ENCODE data around the gene LRFN2.

LRFN2 gene

GRCh38 chr6:40394381-40394780, 192.8 kb downstream of the LRFN2 start:
- Histone ChIP-seq H3K9me3 (ENCODE audit: control insufficient read depth, low read length) (no peaks in the 10 kb centered on the region), H3K4me1 (no peaks in the 10 kb centered on the region)

GRCh38 chr6:40393641-40394040, 193.5 kb downstream of the LRFN2 start:
- H2AFZ ChIP-seq = no peak overlapping the region
- H3K4me2 ChIP-seq (ENCODE audit: low read length) = no peak overlapping the region
- H3K9me3 ChIP-seq (ENCODE audit: control insufficient read depth, low read length) = no peaks in the 10 kb centered on the region
- H3K36me3 ChIP-seq (ENCODE audit: control insufficient read depth, insufficient read depth, low read length) = no peaks in the 10 kb centered on the region
- no peaks in the 10 kb centered on the region for H3K4me1 ChIP-seq
- TF ChIP-seq, protein P1, sequence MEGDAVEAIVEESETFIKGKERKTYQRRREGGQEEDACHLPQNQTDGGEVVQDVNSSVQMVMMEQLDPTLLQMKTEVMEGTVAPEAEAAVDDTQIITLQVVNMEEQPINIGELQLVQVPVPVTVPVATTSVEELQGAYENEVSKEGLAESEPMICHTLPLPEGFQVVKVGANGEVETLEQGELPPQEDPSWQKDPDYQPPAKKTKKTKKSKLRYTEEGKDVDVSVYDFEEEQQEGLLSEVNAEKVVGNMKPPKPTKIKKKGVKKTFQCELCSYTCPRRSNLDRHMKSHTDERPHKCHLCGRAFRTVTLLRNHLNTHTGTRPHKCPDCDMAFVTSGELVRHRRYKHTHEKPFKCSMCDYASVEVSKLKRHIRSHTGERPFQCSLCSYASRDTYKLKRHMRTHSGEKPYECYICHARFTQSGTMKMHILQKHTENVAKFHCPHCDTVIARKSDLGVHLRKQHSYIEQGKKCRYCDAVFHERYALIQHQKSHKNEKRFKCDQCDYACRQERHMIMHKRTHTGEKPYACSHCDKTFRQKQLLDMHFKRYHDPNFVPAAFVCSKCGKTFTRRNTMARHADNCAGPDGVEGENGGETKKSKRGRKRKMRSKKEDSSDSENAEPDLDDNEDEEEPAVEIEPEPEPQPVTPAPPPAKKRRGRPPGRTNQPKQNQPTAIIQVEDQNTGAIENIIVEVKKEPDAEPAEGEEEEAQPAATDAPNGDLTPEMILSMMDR (IDR thresholded peaks at IDR 0.05) = no peak
- no peak overlapping the region for H3K4me3 ChIP-seq (ENCODE audit: low read depth, low read length)
- H3K27ac ChIP-seq = no peak overlapping the region
- no peak overlapping the region for H3K9ac ChIP-seq
- no peaks in the 10 kb centered on the region for H3K27me3 ChIP-seq (ENCODE audit: control insufficient read depth, insufficient read depth, low read length)
- H3K79me2 ChIP-seq = no peaks in the 10 kb centered on the region

More at GRCh38 chr6:40394381-40394780, 192.8 kb downstream of the LRFN2 start:
- Histone ChIP-seq H3K27me3 (ENCODE audit: control insufficient read depth, insufficient read depth, low read length) (no peaks in the 10 kb centered on the region), H3K9ac (no peak overlapping the region), H3K27ac (no peak overlapping the region), H3K79me2 (no peaks in the 10 kb centered on the region), H3K4me3 (ENCODE audit: low read depth, low read length) (no peak overlapping the region), H3K4me2 (ENCODE audit: low read length) (no peak overlapping the region), H2AFZ (no peak overlapping the region), H3K36me3 (ENCODE audit: control insufficient read depth, insufficient read depth, low read length) (no peaks in the 10 kb centered on the region)
- TF ChIP-seq, protein P1 (IDR thresholded peaks at IDR 0.05) = no peak

GRCh38 chr6:40392589-40392988, 194.6 kb downstream of the LRFN2 start:
- H3K79me2 ChIP-seq = no peaks in the 10 kb centered on the region
- TF ChIP-seq, protein P1 (IDR thresholded peaks at IDR 0.05) = no peak
- H3K4me3 ChIP-seq (ENCODE audit: low read depth, low read length) = no peak overlapping the region
- H3K27ac ChIP-seq = no peak overlapping the region
- no peaks in the 10 kb centered on the region for H3K9me3 ChIP-seq (ENCODE audit: control insufficient read depth, low read length)
- H3K9ac ChIP-seq = no peak overlapping the region
- no peak overlapping the region for H3K4me2 ChIP-seq (ENCODE audit: low read length)
- no peaks in the 10 kb centered on the region for H3K4me1 ChIP-seq
- no peaks in the 10 kb centered on the region for H3K36me3 ChIP-seq (ENCODE audit: control insufficient read depth, insufficient read depth, low read length)
- no peaks in the 10 kb centered on the region for H3K27me3 ChIP-seq (ENCODE audit: control insufficient read depth, insufficient read depth, low read length)
- H2AFZ ChIP-seq = no peak overlapping the region

GRCh38 chr6:40391851-40392517, 195.2 kb downstream of the LRFN2 start:
- Histone ChIP-seq H3K79me2 (no peaks in the 10 kb centered on the region), H2AFZ (no peak overlapping the region), H3K9ac (no peak overlapping the region), H3K27ac (no peak overlapping the region), H3K9me3 (ENCODE audit: control insufficient read depth, low read length) (no peaks in the 10 kb centered on the region), H3K36me3 (ENCODE audit: control insufficient read depth, insufficient read depth, low read length) (no peaks in the 10 kb centered on the region), H3K27me3 (ENCODE audit: control insufficient read depth, insufficient read depth, low read length) (no peaks in the 10 kb centered on the region), H3K4me1 (no peaks in the 10 kb centered on the region), H3K4me2 (ENCODE audit: low read length) (no peak overlapping the region), H3K4me3 (ENCODE audit: low read depth, low read length) (no peak overlapping the region)
- TF ChIP-seq, protein P1 (IDR thresholded peaks at IDR 0.05) = no peak

- Histone ChIP-seq H3K4me3 (ENCODE audit: low read depth, low read length) (no peak overlapping the region), H2AFZ (no peak overlapping the region), H3K27me3 (ENCODE audit: control insufficient read depth, insufficient read depth, low read length) (no peaks in the 10 kb centered on the region), H3K9ac (no peak overlapping the region), H3K79me2 (no peaks in the 10 kb centered on the region), H3K36me3 (ENCODE audit: control insufficient read depth, insufficient read depth, low read length) (no peaks in the 10 kb centered on the region), H3K4me2 (ENCODE audit: low read length) (no peak overlapping the region), H3K4me1 (no peaks in the 10 kb centered on the region), H3K9me3 (ENCODE audit: control insufficient read depth, low read length) (no peaks in the 10 kb centered on the region), H3K27ac (no peak overlapping the region)
- TF ChIP-seq, protein P1 (IDR thresholded peaks at IDR 0.05) = no peak
Measured at GRCh38 chr6:40391086-40391485, 196.1 kb downstream of the LRFN2 start.

All from parathyroid adenoma (tissue), 2 donors.